GM21825 (cell line): ENCODE results near the gene CTBS.
A peak's percentile ranks its signal among the peaks of the same experiment; 100 is the strongest.
"Not testable (repeated sequence)": the region's sequence is repeated elsewhere in the genome, so short reads cannot be mapped to it uniquely, and the experiment has no call there.

Experiments
- ATAC-seq: cut with Tn5 transposase; IDR thresholded peaks from one replicate; pipeline ENCODE4 v1.9.1; 2021; ENCODE audit warnings: mild to moderate bottlenecking, moderate library complexity; ENCODE audit not compliant: unreplicated experiment

The CTBS gene

GRCh38 chr1:84507887-84508286 lies 66.4 kb downstream of the CTBS start:
- not testable (repeated sequence) for ATAC-seq

GRCh38 chr1:84506729-84507453 lies 67.3 kb downstream of the CTBS start:
- no peak for ATAC-seq

DNA sequence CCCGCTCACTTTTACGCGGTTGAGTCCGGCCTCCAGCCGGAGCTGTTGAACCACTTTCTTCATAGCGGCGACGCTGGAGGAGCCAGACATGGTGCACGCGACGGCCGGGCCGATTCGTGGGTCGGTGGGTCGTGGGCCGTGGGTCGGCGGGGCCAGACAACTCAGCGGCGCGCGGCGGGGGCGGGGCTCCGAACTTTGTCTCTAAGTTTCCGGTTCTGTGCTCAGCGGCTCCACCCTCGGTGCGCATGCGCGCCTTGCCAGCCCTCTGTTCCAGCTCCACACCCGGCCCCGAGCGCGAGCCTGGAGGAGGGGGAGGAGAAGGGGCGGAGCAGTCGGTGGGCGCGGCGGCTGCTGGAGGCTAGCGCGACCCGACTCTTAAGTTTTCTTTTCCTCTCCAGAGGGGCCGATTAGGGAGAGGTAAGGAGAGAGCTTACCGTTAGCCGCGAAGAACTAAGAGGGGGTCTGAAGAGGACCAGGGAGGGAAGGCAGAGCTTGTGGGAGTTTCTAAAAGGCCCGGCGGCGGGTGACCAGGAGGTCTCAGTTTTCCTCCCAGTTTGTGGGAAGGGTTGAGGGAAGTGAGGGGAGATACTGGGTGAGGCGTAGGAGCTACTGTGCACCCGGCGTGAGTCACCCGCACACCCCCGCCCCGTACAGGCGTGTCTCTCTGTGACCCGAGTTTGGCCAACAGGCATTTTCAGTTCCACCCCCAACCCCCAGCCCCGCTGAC lies 68.1 kb downstream of the CTBS start, which contains the start of the genes GNG5 and SPATA1:
Gene GNG5, minus strand, starts transcription at position 580 of the 727 bp plus-strand sequence. Its CDS starts 490 bp downstream, at position 90.
Gene SPATA1, plus strand, starts transcription at position 385 of the 727 bp plus-strand sequence. CDS start 9,974 bp downstream, outside the sequence.
- peak; percentile 80 for ATAC-seq

- peak; percentile 33 for ATAC-seq
These were observed 68.7 kb downstream of the CTBS start for GRCh38 chr1:84505493-84506001.

DNA sequence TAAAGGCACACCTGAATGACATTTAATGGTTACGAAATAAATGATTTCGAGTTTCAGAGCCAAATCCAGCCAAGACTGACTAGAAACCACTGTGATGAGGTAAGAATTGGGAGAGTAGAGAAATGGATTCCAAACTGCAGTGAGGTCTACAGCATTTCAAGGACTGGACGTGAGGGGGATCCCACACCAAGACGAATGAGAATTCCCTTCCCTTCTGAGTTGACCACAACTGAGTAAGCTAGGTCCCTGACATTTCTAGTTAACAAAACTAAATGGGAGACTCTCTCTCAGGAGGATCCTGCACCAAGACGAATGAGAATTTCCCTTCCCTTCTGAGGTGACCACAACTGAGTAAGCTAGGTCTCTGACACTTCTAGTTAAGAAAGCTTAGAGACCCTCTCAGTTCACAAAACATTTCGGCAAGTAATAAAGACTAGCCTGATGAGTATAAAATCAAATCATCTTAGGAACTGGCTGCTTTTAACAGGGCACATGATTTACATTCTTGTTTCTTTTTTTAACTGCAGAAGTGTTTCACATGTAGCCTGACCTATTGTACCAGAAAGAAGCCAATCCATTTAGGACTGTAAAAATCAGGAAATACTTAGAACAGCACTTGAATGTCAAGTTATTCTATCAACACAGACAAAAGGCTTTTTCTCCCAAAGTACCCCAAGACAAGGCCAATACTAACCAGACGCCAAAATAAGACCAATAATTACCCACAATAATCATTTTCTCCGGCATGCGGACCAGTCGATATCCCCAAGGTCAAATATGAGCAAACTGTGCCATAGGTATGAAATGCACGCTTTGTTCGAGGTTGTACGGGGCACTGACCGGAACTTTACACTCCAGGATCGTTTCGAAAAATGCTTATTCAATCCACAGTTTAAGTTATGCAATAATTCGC lies 69.4 kb downstream of the CTBS start:
- no peak for ATAC-seq

- ATAC-seq, result no peak
These were observed 71.3 kb downstream of the CTBS start for GRCh38 chr1:84502927-84503326.
